AG10803 (cell line): ENCODE data around the gene VEZT.
"Not testable (repeated sequence)": the region's sequence is repeated elsewhere in the genome, so short reads cannot be mapped to it uniquely, and the experiment has no call there.

Source experiments
- DNase-seq: peaks from one replicate; pipeline ENCODE4 v3.0.0; 2010; ENCODE audit warnings: low read depth
- H3K4me3 ChIP-seq: 2 replicates; pipeline ENCODE4 v1.5.1; 2011; ENCODE audit warnings: mild to moderate bottlenecking, low read length, control low read depth
- CTCF ChIP-seq: conservative IDR thresholded peaks from 2 replicates; pipeline ENCODE4 v1.5.1; 2011; ENCODE audit warnings: mild to moderate bottlenecking, low read length, control low read depth, inconsistent platforms

The VEZT gene

GRCh38 chr12:95321516-95322246 lies 104.1 kb downstream of the VEZT start:
- H3K4me3 ChIP-seq, result no peak overlapping the region
- no peak for DNase-seq
- no peak for TF ChIP-seq CTCF

GRCh38 chr12:95322326-95322725 lies 104.7 kb downstream of the VEZT start:
- peak; percentile 54 for DNase-seq
- no peak overlapping the region for H3K4me3 ChIP-seq
- no peak for TF ChIP-seq CTCF

- no peak for DNase-seq
- no peak for TF ChIP-seq CTCF
- no peak overlapping the region for H3K4me3 ChIP-seq
Measured at GRCh38 chr12:95323212-95323611, 105.6 kb downstream of the VEZT start.

- not testable (repeated sequence) for DNase-seq, H3K4me3 ChIP-seq
Measured at GRCh38 chr12:95324246-95324645, 106.6 kb downstream of the VEZT start.

GRCh38 chr12:95325501-95325900 lies 107.9 kb downstream of the VEZT start:
- TF ChIP-seq CTCF, result no peak
- no peak for DNase-seq
- H3K4me3 ChIP-seq, result no peak overlapping the region

GRCh38 chr12:95326445-95326844 lies 108.8 kb downstream of the VEZT start:
- DNase-seq, result peak; percentile 56
- H3K4me3 ChIP-seq, result no peak overlapping the region

GRCh38 chr12:95326855-95327254 lies 109.2 kb downstream of the VEZT start:
- no peak for TF ChIP-seq CTCF
- no peak overlapping the region for H3K4me3 ChIP-seq
- no peak for DNase-seq

More at GRCh38 chr12:95326445-95326844, 108.8 kb downstream of the VEZT start:
- TF ChIP-seq CTCF, result no peak
